Measurements from ENCODE around the gene JMJD8.

JMJD8 gene

GRCh38 chr16:679814-680624, 4.1 kb downstream of the JMJD8 start, which contains the start of gene STUB1:
Gene STUB1, plus strand, starts transcription at chr16:680410. Its CDS starts 116 bp downstream, at chr16:680526.
- TF ChIP-seq CTCF (IDR thresholded peaks at IDR 0.05; ENCODE audit: low read depth, low read length): no peak
- peak within 1 kb of the TSS; percentile 82 for H3K4me3 ChIP-seq (ENCODE audit: low read depth, low read length)

GRCh38 chr16:678858-679813, 5.0 kb downstream of the JMJD8 start:
- no peak for TF ChIP-seq CTCF (IDR thresholded peaks at IDR 0.05; ENCODE audit: low read depth, low read length)
- peak overlapping the region; percentile 53 for H3K4me3 ChIP-seq (ENCODE audit: low read depth, low read length)

GRCh38 chr16:678209-678857, 5.8 kb downstream of the JMJD8 start:
- H3K4me3 ChIP-seq (ENCODE audit: low read depth, low read length): no peak overlapping the region
- no peak for TF ChIP-seq CTCF (IDR thresholded peaks at IDR 0.05; ENCODE audit: low read depth, low read length)

- TF ChIP-seq CTCF (IDR thresholded peaks at IDR 0.05; ENCODE audit: low read depth, low read length): no peak
Observed at GRCh38 chr16:677316-678190, 6.6 kb downstream of the JMJD8 start.

GRCh38 chr16:676913-677312, 7.2 kb downstream of the JMJD8 start:
- TF ChIP-seq CTCF (IDR thresholded peaks at IDR 0.05; ENCODE audit: low read depth, low read length): no peak
- no peak overlapping the region for H3K4me3 ChIP-seq (ENCODE audit: low read depth, low read length)

More at GRCh38 chr16:677316-678190, 6.6 kb downstream of the JMJD8 start:
- H3K4me3 ChIP-seq (ENCODE audit: low read depth, low read length): no peak overlapping the region

GRCh38 chr16:676565-676902, 7.6 kb downstream of the JMJD8 start:
- TF ChIP-seq CTCF (IDR thresholded peaks at IDR 0.05; ENCODE audit: low read depth, low read length): no peak
- H3K4me3 ChIP-seq (ENCODE audit: low read depth, low read length): no peak overlapping the region
